HG03135 (cell line): ENCODE data around the gene TCF3.
"Not testable (repeated sequence)": the region's sequence is repeated elsewhere in the genome, so short reads cannot be mapped to it uniquely, and the experiment has no call there.

Source experiments
- ATAC-seq: cut with Tn5 transposase; IDR thresholded peaks from one replicate; pipeline ENCODE4 v1.9.1; 2021; ENCODE audit warnings: mild to moderate bottlenecking, moderate library complexity; ENCODE audit not compliant: unreplicated experiment

The TCF3 gene

GRCh38 chr19:1652471-1653299 is at the start of gene TCF3:
Gene TCF3 (minus strand): TSS chr19:1652615. CDS start chr19:1650248, 2,367 bp downstream.
- ATAC-seq: peak; percentile 63

- ATAC-seq: no peak
Measured at GRCh38 chr19:1700733-1701663, 48.6 kb upstream of the TCF3 start.

- ATAC-seq: no peak
Measured at GRCh38 chr19:1699998-1700732, 47.8 kb upstream of the TCF3 start.

- no peak for ATAC-seq
Measured at GRCh38 chr19:1699386-1699785, 47.0 kb upstream of the TCF3 start.

GRCh38 chr19:1698636-1699035 is 46.2 kb upstream of the TCF3 start:
- no peak for ATAC-seq

- not testable (repeated sequence) for ATAC-seq
Measured at GRCh38 chr19:1695481-1695880, 43.1 kb upstream of the TCF3 start.

GRCh38 chr19:1691589-1692290 is 39.3 kb upstream of the TCF3 start:
- no peak for ATAC-seq

GRCh38 chr19:1690699-1691307 is 38.4 kb upstream of the TCF3 start:
- ATAC-seq: no peak

- not testable (repeated sequence) for ATAC-seq
Measured at GRCh38 chr19:1685785-1686184, 33.4 kb upstream of the TCF3 start.

GRCh38 chr19:1685046-1685445 is 32.6 kb upstream of the TCF3 start:
- no peak for ATAC-seq

- no peak for ATAC-seq
Measured at GRCh38 chr19:1684573-1684912, 32.1 kb upstream of the TCF3 start.

GRCh38 chr19:1683869-1684572 is 31.6 kb upstream of the TCF3 start:
- ATAC-seq: no peak

- ATAC-seq: no peak
Measured at GRCh38 chr19:1680976-1681375, 28.6 kb upstream of the TCF3 start.

- ATAC-seq: no peak
Measured at GRCh38 chr19:1678073-1678472, 25.7 kb upstream of the TCF3 start.

GRCh38 chr19:1676351-1677266 is 24.2 kb upstream of the TCF3 start:
- ATAC-seq: no peak

- no peak for ATAC-seq
Measured at GRCh38 chr19:1675633-1676350, 23.4 kb upstream of the TCF3 start.

GRCh38 chr19:1674293-1674679 is 21.9 kb upstream of the TCF3 start:
- no peak for ATAC-seq
